ENCODE results near the gene MSI2. TPM values are rescaled to one million over a fixed set of nuclear protein-coding genes. Genes with fewer than 3 reads are reported as not detected.

Gene MSI2
- total RNA-seq, 4 donors from 2014 or later: 19.7 to 35.8 (median 22.4) TPM

GRCh38 chr17:57537524-57538410, 281.4 kb downstream of the MSI2 start:
- H3K27ac ChIP-seq: no peak overlapping the region
- WGBS: 78% methylated on average over 17 of the region's 17 CpGs
- no peaks in the 10 kb centered on the region for H3K9me3 ChIP-seq
- no peak for DNase-seq (ENCODE audit: low spot score in 2 of 2)
- H3K27me3 ChIP-seq: no peaks in the 10 kb centered on the region
- H3K4me3 ChIP-seq: no peak overlapping the region
- peaks cover 3% of the 10 kb centered on the region for H3K36me3 ChIP-seq
- peaks cover 12% of the 10 kb centered on the region for H3K4me1 ChIP-seq
- no peak for TF ChIP-seq POLR2A (IDR thresholded peaks at IDR 0.05)
- TF ChIP-seq, protein P1, sequence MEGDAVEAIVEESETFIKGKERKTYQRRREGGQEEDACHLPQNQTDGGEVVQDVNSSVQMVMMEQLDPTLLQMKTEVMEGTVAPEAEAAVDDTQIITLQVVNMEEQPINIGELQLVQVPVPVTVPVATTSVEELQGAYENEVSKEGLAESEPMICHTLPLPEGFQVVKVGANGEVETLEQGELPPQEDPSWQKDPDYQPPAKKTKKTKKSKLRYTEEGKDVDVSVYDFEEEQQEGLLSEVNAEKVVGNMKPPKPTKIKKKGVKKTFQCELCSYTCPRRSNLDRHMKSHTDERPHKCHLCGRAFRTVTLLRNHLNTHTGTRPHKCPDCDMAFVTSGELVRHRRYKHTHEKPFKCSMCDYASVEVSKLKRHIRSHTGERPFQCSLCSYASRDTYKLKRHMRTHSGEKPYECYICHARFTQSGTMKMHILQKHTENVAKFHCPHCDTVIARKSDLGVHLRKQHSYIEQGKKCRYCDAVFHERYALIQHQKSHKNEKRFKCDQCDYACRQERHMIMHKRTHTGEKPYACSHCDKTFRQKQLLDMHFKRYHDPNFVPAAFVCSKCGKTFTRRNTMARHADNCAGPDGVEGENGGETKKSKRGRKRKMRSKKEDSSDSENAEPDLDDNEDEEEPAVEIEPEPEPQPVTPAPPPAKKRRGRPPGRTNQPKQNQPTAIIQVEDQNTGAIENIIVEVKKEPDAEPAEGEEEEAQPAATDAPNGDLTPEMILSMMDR (IDR thresholded peaks at IDR 0.05): no peak
- no peak for TF ChIP-seq EP300 (IDR thresholded peaks at IDR 0.05)
- no peak for TF ChIP-seq POLR2AphosphoS5 (IDR thresholded peaks at IDR 0.05)

GRCh38 chr17:57538736-57539456, 282.6 kb downstream of the MSI2 start:
- H3K27ac ChIP-seq: no peak overlapping the region
- no peak for TF ChIP-seq POLR2A (IDR thresholded peaks at IDR 0.05)
- no peak for TF ChIP-seq POLR2AphosphoS5 (IDR thresholded peaks at IDR 0.05)
- TF ChIP-seq EP300 (IDR thresholded peaks at IDR 0.05): no peak
- TF ChIP-seq, protein P1 (IDR thresholded peaks at IDR 0.05): no peak
- H3K4me1 ChIP-seq: peaks cover 12% of the 10 kb centered on the region
- H3K27me3 ChIP-seq: no peaks in the 10 kb centered on the region
- no peak for DNase-seq (ENCODE audit: low spot score in 2 of 2)
- 84% methylated on average over 11 of the region's 11 CpGs for WGBS
- no peaks in the 10 kb centered on the region for H3K9me3 ChIP-seq
- no peak overlapping the region for H3K4me3 ChIP-seq
- no peaks in the 10 kb centered on the region for H3K36me3 ChIP-seq

- H3K4me1 ChIP-seq: peaks cover 12% of the 10 kb centered on the region
- H3K9me3 ChIP-seq: no peaks in the 10 kb centered on the region
- no peaks in the 10 kb centered on the region for H3K36me3 ChIP-seq
- no peaks in the 10 kb centered on the region for H3K27me3 ChIP-seq
- DNase-seq (ENCODE audit: low spot score in 2 of 2): no peak
- no peak overlapping the region for H3K27ac ChIP-seq
- H3K4me3 ChIP-seq: no peak overlapping the region
- WGBS: 91% methylated on average over 8 of the region's 8 CpGs
- TF ChIP-seq, protein P1 (IDR thresholded peaks at IDR 0.05): no peak
- TF ChIP-seq EP300 (IDR thresholded peaks at IDR 0.05): no peak
Observed at GRCh38 chr17:57539529-57540301, 283.4 kb downstream of the MSI2 start.

GRCh38 chr17:57540596-57540995, 284.3 kb downstream of the MSI2 start:
- Histone ChIP-seq H3K4me3 (no peak overlapping the region), H3K4me1 (peaks cover 10% of the 10 kb centered on the region), H3K27me3 (no peaks in the 10 kb centered on the region), H3K9me3 (no peaks in the 10 kb centered on the region), H3K36me3 (no peaks in the 10 kb centered on the region), H3K27ac (no peak overlapping the region)
- WGBS: 97% methylated on average over 2 of the region's 2 CpGs
- TF ChIP-seq POLR2AphosphoS5 (IDR thresholded peaks at IDR 0.05) (no peak), EP300 (IDR thresholded peaks at IDR 0.05) (no peak), POLR2A (IDR thresholded peaks at IDR 0.05) (no peak)
- TF ChIP-seq, protein P1 (IDR thresholded peaks at IDR 0.05): no peak
- no peak for DNase-seq (ENCODE audit: low spot score in 2 of 2)

Data from suprapubic skin (tissue), 4 donors.